Endothelial cell of hepatic sinusoid (primary cell): ENCODE data around the gene TMEM44.

ENCODE experiments used
- in situ Hi-C: cut with HindIII; loops from 2 replicates; pipeline ENCODE4 v1.10.0; 2017; ENCODE audit warnings: low sequenced_read_pairs

TMEM44 gene

GRCh38 chr3:194633349-194634004 lies at the start of gene TMEM44:
Gene TMEM44, minus strand, starts transcription at chr3:194633419. Its CDS starts 204 bp downstream, at chr3:194633215.
- in situ Hi-C loops = no loop called here

GRCh38 chr3:194682694-194683310 lies 49.6 kb upstream of the TMEM44 start:
- in situ Hi-C loops = loop anchor here (5.0 kb wide), 1 partner anchor 574 kb away; no protein-coding TSS in a partner anchor

- in situ Hi-C loops = loop anchor here (5.0 kb wide), 1 partner anchor 575 kb away; no protein-coding TSS in a partner anchor
Observed at GRCh38 chr3:194682189-194682693, 49.0 kb upstream of the TMEM44 start.

- in situ Hi-C loops = loop anchor here (5.0 kb wide), 1 partner anchor 576 kb away; no protein-coding TSS in a partner anchor
Observed at GRCh38 chr3:194680888-194681615, 47.8 kb upstream of the TMEM44 start.

- in situ Hi-C loops = no loop called here
Observed at GRCh38 chr3:194676471-194676870, 43.3 kb upstream of the TMEM44 start.

GRCh38 chr3:194675680-194676079 lies 42.5 kb upstream of the TMEM44 start:
- in situ Hi-C loops = no loop called here

GRCh38 chr3:194675081-194675640 lies 41.9 kb upstream of the TMEM44 start:
- in situ Hi-C loops = no loop called here

GRCh38 chr3:194673761-194674160 lies 40.5 kb upstream of the TMEM44 start:
- in situ Hi-C loops = no loop called here

- in situ Hi-C loops = no loop called here
Observed at GRCh38 chr3:194672876-194673275, 39.7 kb upstream of the TMEM44 start.

- in situ Hi-C loops = no loop called here
Observed at GRCh38 chr3:194671900-194672808, 38.9 kb upstream of the TMEM44 start, which contains the start of gene LSG1. Gene LSG1, minus strand, starts transcription at chr3:194672191. Its CDS starts 29 bp downstream, at chr3:194672162.

- in situ Hi-C loops = no loop called here
Observed at GRCh38 chr3:194671511-194671899, 38.3 kb upstream of the TMEM44 start.

- in situ Hi-C loops = no loop called here
Observed at GRCh38 chr3:194667363-194667762, 34.1 kb upstream of the TMEM44 start.

GRCh38 chr3:194664857-194665256 lies 31.6 kb upstream of the TMEM44 start:
- in situ Hi-C loops = no loop called here

GRCh38 chr3:194661946-194662345 lies 28.7 kb upstream of the TMEM44 start:
- in situ Hi-C loops = no loop called here

GRCh38 chr3:194661374-194661773 lies 28.2 kb upstream of the TMEM44 start:
- in situ Hi-C loops = no loop called here

GRCh38 chr3:194659778-194660177 lies 26.6 kb upstream of the TMEM44 start:
- in situ Hi-C loops = no loop called here

GRCh38 chr3:194658477-194659242 lies 25.4 kb upstream of the TMEM44 start:
- in situ Hi-C loops = no loop called here

- in situ Hi-C loops = no loop called here
Observed at GRCh38 chr3:194657439-194657838, 24.2 kb upstream of the TMEM44 start.

- in situ Hi-C loops = loop anchor here (5.0 kb wide), 1 partner anchor 57 kb away; no protein-coding TSS in a partner anchor
Observed at GRCh38 chr3:194654443-194654842, 21.2 kb upstream of the TMEM44 start.
